Gastroesophageal sphincter (tissue), 3 donors: Measurements from ENCODE around the gene OPRD1.

ENCODE experiments used
- CTCF ChIP-seq, 4 experiments: fragments of 200-600 bp in 2 of 4; fragments of 450-650 bp in 2 of 4; sonication (generic) in 1 of 4; IDR thresholded peaks; one replicate each; pipeline ENCODE4 v1.5.1; 2017 to 2019; ENCODE audit warnings: antibody characterized with exemption in 4 of 4, mild to moderate bottlenecking in 2 of 4, moderate library complexity in 2 of 4
- POLR2A ChIP-seq, 2 donors: fragments of 450-650 bp; IDR thresholded peaks; one replicate each; pipeline ENCODE4 v1.6.1; 2017; ENCODE audit warnings: antibody characterized with exemption in 2 of 2, mild to moderate bottlenecking in 2 of 2, moderate library complexity in 1 of 2

- TF ChIP-seq CTCF (IDR thresholded peaks at IDR 0.05) (no peak), POLR2A (IDR thresholded peaks at IDR 0.05) (no peak)
Observed at GRCh38 chr1:28815533-28816185, 3.7 kb downstream of the OPRD1 start.
